ENCODE data around the gene BCAS3. TPM values are rescaled to one million over a fixed set of nuclear protein-coding genes. Genes with fewer than 3 reads are reported as not detected.

BCAS3 gene
- total and polyA plus RNA-seq, 5 donors from 2014 or later: 29.7 to 59.1 (median 33.9) TPM

- Mint-ChIP-seq H3K27ac (no peak overlapping the region), H3K27me3 (no peaks in the 10 kb centered on the region), H3K36me3 (peaks cover 9% of the 10 kb centered on the region), H3K4me3 (no peak overlapping the region), H3K4me1 (peaks cover 0 to 6% (median 4%) of the 10 kb centered on the region in 4 donors), H3K9me3 (peaks cover 0 to 3% (median 0%) of the 10 kb centered on the region in 7 donors)
- no peak for ATAC-seq (ENCODE audit: low read depth in 2 of 2)
- no peak for DNase-seq
- H3K36me3 ChIP-seq (ENCODE audit: control insufficient read depth, insufficient read depth, low read length): no peaks in the 10 kb centered on the region
- H3K4me3 ChIP-seq (ENCODE audit: low read depth, low read length): no peak overlapping the region
- no peaks in the 10 kb centered on the region for H3K4me1 ChIP-seq (ENCODE audit: control insufficient read depth, insufficient read depth, low read length, poor library complexity, severe bottlenecking)
- H3K9me3 ChIP-seq (ENCODE audit: control insufficient read depth in 2 of 2, low read length in 2 of 2): no peaks in the 10 kb centered on the region
- H3K27me3 ChIP-seq (ENCODE audit: control insufficient read depth, insufficient read depth, low read length): no peaks in the 10 kb centered on the region
- H3K27ac ChIP-seq (ENCODE audit: insufficient read depth, low read length, poor library complexity, severe bottlenecking): no peak overlapping the region
Observed at GRCh38 chr17:61066062-61066461, 388.4 kb downstream of the BCAS3 start.

DNA sequence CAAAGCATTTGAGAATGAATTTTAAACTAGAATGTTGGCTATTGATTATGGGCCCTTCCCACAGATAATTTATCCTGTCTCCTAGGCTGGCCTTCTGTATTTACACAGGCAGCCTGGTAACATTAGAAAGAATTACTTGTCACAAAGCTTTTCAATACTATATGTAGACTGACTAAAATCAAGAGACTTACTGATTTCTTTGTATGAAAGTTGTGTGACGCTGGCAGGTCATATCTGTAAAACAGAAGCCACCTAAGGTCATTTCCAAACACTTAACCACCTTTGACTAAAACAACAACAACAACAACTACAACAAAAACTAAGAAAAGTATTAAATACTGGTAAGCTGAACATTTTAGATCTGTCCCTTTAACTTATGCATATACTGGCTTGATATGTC, 393.0 kb downstream of the BCAS3 start:
- Histone ChIP-seq H3K27me3 (ENCODE audit: control insufficient read depth, insufficient read depth, low read length) (no peaks in the 10 kb centered on the region), H3K4me1 (ENCODE audit: control insufficient read depth, insufficient read depth, low read length, poor library complexity, severe bottlenecking) (no peaks in the 10 kb centered on the region), H3K9me3 (ENCODE audit: control insufficient read depth in 2 of 2, low read length in 2 of 2) (no peaks in the 10 kb centered on the region), H3K27ac (ENCODE audit: insufficient read depth, low read length, poor library complexity, severe bottlenecking) (no peak overlapping the region), H3K36me3 (ENCODE audit: control insufficient read depth, insufficient read depth, low read length) (no peaks in the 10 kb centered on the region), H3K4me3 (ENCODE audit: low read depth, low read length) (no peak overlapping the region)
- Mint-ChIP-seq H3K4me3 (no peak overlapping the region), H3K4me1 (no peaks in the 10 kb centered on the region), H3K27me3 (no peaks in the 10 kb centered on the region), H3K27ac (no peak overlapping the region), H3K36me3 (peaks cover 4% of the 10 kb centered on the region), H3K9me3 (peaks cover 0 to 3% (median 0%) of the 10 kb centered on the region in 7 donors)
- no peak for DNase-seq
- no peak for ATAC-seq (ENCODE audit: low read depth in 2 of 2)

DNA sequence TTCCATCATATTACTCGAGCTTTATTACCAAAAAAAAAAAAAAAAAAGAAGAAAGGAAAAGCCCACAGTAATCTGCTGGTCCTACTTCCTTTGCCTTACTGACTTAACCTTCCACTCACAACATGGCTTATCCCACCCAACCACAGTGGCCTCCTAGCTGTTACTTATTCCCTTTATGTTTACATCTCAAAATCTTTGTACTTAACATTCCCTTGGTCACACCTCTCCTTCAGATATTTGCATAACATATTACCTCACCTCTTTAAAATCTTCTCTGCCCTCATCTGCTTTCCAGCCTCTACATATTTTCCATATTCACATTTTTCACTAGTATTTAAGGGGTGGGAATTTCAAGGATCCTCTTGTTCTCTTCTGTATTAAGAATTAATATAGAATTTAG, 395.0 kb downstream of the BCAS3 start:
- Mint-ChIP-seq H3K4me3 (no peak overlapping the region), H3K4me1 (no peaks in the 10 kb centered on the region), H3K27me3 (no peaks in the 10 kb centered on the region), H3K27ac (no peak overlapping the region), H3K36me3 (peaks cover 11% of the 10 kb centered on the region), H3K9me3 (peaks cover 0 to 3% (median 0%) of the 10 kb centered on the region in 7 donors)
- ATAC-seq (ENCODE audit: low read depth in 2 of 2) (no peak), DNase-seq (no peak)
- Histone ChIP-seq H3K9me3 (ENCODE audit: control insufficient read depth in 2 of 2, low read length in 2 of 2) (no peaks in the 10 kb centered on the region), H3K4me3 (ENCODE audit: low read depth, low read length) (no peak overlapping the region), H3K27ac (ENCODE audit: insufficient read depth, low read length, poor library complexity, severe bottlenecking) (no peak overlapping the region), H3K36me3 (ENCODE audit: control insufficient read depth, insufficient read depth, low read length) (no peaks in the 10 kb centered on the region), H3K27me3 (ENCODE audit: control insufficient read depth, insufficient read depth, low read length) (no peaks in the 10 kb centered on the region), H3K4me1 (ENCODE audit: control insufficient read depth, insufficient read depth, low read length, poor library complexity, severe bottlenecking) (no peaks in the 10 kb centered on the region)

DNA sequence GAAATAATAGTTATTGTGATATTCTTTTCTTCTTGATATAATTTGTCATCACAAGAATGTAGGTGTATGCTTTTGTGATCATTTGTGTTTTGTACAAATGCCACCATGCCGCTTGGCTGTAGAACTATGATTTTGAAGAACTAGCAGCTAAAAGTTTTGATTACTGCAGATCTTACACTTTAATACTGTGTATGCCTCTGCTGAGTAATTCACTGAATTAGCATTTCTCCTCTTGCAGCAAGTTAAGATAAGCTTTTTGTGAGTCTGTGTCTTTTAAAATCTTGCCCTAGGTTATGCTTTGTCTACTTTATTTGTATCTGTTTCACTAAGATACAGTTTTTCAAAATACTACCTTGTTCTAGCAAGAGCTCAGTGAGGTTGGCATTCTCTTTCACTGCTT, 395.5 kb downstream of the BCAS3 start:
- ATAC-seq (ENCODE audit: low read depth in 2 of 2) (no peak), DNase-seq (no peak)
- Mint-ChIP-seq H3K4me1 (no peaks in the 10 kb centered on the region), H3K36me3 (peaks cover 14% of the 10 kb centered on the region), H3K27ac (no peak overlapping the region), H3K4me3 (no peak overlapping the region), H3K9me3 (peaks cover 0 to 3% (median 0%) of the 10 kb centered on the region in 7 donors), H3K27me3 (no peaks in the 10 kb centered on the region)
- Histone ChIP-seq H3K9me3 (ENCODE audit: control insufficient read depth in 2 of 2, low read length in 2 of 2) (no peaks in the 10 kb centered on the region), H3K27ac (ENCODE audit: insufficient read depth, low read length, poor library complexity, severe bottlenecking) (no peak overlapping the region), H3K36me3 (ENCODE audit: control insufficient read depth, insufficient read depth, low read length) (no peaks in the 10 kb centered on the region), H3K4me3 (ENCODE audit: low read depth, low read length) (no peak overlapping the region), H3K27me3 (ENCODE audit: control insufficient read depth, insufficient read depth, low read length) (no peaks in the 10 kb centered on the region), H3K4me1 (ENCODE audit: control insufficient read depth, insufficient read depth, low read length, poor library complexity, severe bottlenecking) (no peaks in the 10 kb centered on the region)

- H3K4me3 ChIP-seq (ENCODE audit: low read depth, low read length): no peak overlapping the region
- no peak for DNase-seq
- H3K27me3 ChIP-seq (ENCODE audit: control insufficient read depth, insufficient read depth, low read length): no peaks in the 10 kb centered on the region
- Mint-ChIP-seq H3K27me3 (no peaks in the 10 kb centered on the region), H3K36me3 (peaks cover 19% of the 10 kb centered on the region), H3K4me1 (no peaks in the 10 kb centered on the region), H3K9me3 (peaks cover 0 to 3% (median 0%) of the 10 kb centered on the region in 7 donors), H3K4me3 (no peak overlapping the region), H3K27ac (no peak overlapping the region)
- no peaks in the 10 kb centered on the region for H3K36me3 ChIP-seq (ENCODE audit: control insufficient read depth, insufficient read depth, low read length)
- H3K9me3 ChIP-seq (ENCODE audit: control insufficient read depth in 2 of 2, low read length in 2 of 2): no peaks in the 10 kb centered on the region
- no peak overlapping the region for H3K27ac ChIP-seq (ENCODE audit: insufficient read depth, low read length, poor library complexity, severe bottlenecking)
- no peaks in the 10 kb centered on the region for H3K4me1 ChIP-seq (ENCODE audit: control insufficient read depth, insufficient read depth, low read length, poor library complexity, severe bottlenecking)
- ATAC-seq (ENCODE audit: low read depth in 2 of 2): no peak
Observed at GRCh38 chr17:61073799-61074513, 396.3 kb downstream of the BCAS3 start.

GRCh38 chr17:61075988-61076387, 398.3 kb downstream of the BCAS3 start:
- H3K27me3 ChIP-seq (ENCODE audit: control insufficient read depth, insufficient read depth, low read length): no peaks in the 10 kb centered on the region
- H3K9me3 Mint-ChIP-seq: no peaks in the 10 kb centered on the region
- H3K4me1 ChIP-seq (ENCODE audit: control insufficient read depth, insufficient read depth, low read length, poor library complexity, severe bottlenecking): no peaks in the 10 kb centered on the region
- no peak overlapping the region for H3K27ac ChIP-seq (ENCODE audit: insufficient read depth, low read length, poor library complexity, severe bottlenecking)
- no peak overlapping the region for H3K4me3 Mint-ChIP-seq
- no peak for DNase-seq
- H3K27ac Mint-ChIP-seq: peak overlapping the region in 1 of 3 donors; percentile 25
- no peaks in the 10 kb centered on the region for H3K36me3 ChIP-seq (ENCODE audit: control insufficient read depth, insufficient read depth, low read length)
- H3K4me3 ChIP-seq (ENCODE audit: low read depth, low read length): no peak overlapping the region
- no peaks in the 10 kb centered on the region for H3K9me3 ChIP-seq (ENCODE audit: control insufficient read depth in 2 of 2, low read length in 2 of 2)
- H3K4me1 Mint-ChIP-seq: no peaks in the 10 kb centered on the region
- no peak for ATAC-seq (ENCODE audit: low read depth in 2 of 2)
- peaks cover 25% of the 10 kb centered on the region for H3K36me3 Mint-ChIP-seq
- H3K27me3 Mint-ChIP-seq: no peaks in the 10 kb centered on the region

DNA sequence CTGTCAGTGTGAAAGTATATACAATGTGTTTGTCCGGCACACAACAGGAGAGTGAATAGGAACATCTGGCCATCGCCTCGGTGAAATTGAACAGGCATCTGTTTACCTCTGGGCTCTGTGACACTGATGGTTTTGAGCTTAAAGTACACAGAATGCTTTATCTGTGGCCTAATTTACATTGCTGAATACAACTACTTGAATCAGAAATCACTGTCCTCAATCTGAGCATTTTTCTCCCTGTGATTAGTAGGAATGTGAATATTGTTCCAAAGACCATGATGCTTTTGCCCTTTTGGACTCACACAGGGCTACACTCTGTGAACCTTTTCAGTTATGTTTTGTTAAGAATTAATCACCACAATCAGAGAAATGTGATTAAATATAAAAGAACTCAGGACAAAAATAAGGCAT, 399.0 kb downstream of the BCAS3 start:
- Histone ChIP-seq H3K36me3 (ENCODE audit: control insufficient read depth, insufficient read depth, low read length) (no peaks in the 10 kb centered on the region), H3K9me3 (ENCODE audit: control insufficient read depth in 2 of 2, low read length in 2 of 2) (no peaks in the 10 kb centered on the region), H3K4me3 (ENCODE audit: low read depth, low read length) (no peak overlapping the region), H3K27me3 (ENCODE audit: control insufficient read depth, insufficient read depth, low read length) (no peaks in the 10 kb centered on the region), H3K27ac (ENCODE audit: insufficient read depth, low read length, poor library complexity, severe bottlenecking) (no peak overlapping the region), H3K4me1 (ENCODE audit: control insufficient read depth, insufficient read depth, low read length, poor library complexity, severe bottlenecking) (no peaks in the 10 kb centered on the region)
- Mint-ChIP-seq H3K27ac (no peak overlapping the region), H3K9me3 (no peaks in the 10 kb centered on the region), H3K27me3 (no peaks in the 10 kb centered on the region), H3K4me3 (no peak overlapping the region), H3K36me3 (peaks cover 26% of the 10 kb centered on the region), H3K4me1 (no peaks in the 10 kb centered on the region)
- DNase-seq (no peak), ATAC-seq (ENCODE audit: low read depth in 2 of 2) (no peak)

DNA sequence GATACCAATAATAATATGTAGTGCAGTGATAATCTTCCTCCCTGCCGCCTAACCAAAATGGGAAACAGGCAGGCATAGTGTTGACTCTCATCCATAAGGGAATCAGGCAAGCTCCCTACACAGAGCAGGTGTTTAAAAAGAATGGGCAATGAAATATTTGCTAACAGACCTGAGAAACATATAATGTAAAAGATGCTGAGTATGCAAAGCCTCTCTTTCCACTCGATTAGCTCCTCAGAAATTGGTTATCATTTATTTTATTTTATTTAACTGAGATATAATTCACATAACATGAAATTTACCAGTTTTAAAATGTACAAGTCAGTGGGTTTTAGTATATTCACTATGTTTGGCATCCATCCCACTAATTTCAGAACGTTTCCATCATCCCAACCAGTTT, 404.3 kb downstream of the BCAS3 start:
- Histone ChIP-seq H3K4me1 (ENCODE audit: control insufficient read depth, insufficient read depth, low read length, poor library complexity, severe bottlenecking) (no peaks in the 10 kb centered on the region), H3K27ac (ENCODE audit: insufficient read depth, low read length, poor library complexity, severe bottlenecking) (no peak overlapping the region), H3K27me3 (ENCODE audit: control insufficient read depth, insufficient read depth, low read length) (no peaks in the 10 kb centered on the region), H3K9me3 (ENCODE audit: control insufficient read depth in 2 of 2, low read length in 2 of 2) (no peaks in the 10 kb centered on the region), H3K36me3 (ENCODE audit: control insufficient read depth, insufficient read depth, low read length) (peaks cover 3% of the 10 kb centered on the region), H3K4me3 (ENCODE audit: low read depth, low read length) (no peak overlapping the region)
- Mint-ChIP-seq H3K9me3 (peaks cover 0 to 2% (median 0%) of the 10 kb centered on the region in 7 donors), H3K27me3 (no peaks in the 10 kb centered on the region), H3K27ac (no peak overlapping the region), H3K4me1 (peaks cover 0 to 2% (median 0%) of the 10 kb centered on the region in 4 donors), H3K36me3 (peaks cover 41% of the 10 kb centered on the region), H3K4me3 (no peak overlapping the region)
- DNase-seq (no peak), ATAC-seq (ENCODE audit: low read depth in 2 of 2) (no peak)
